ENCODE measurements around the gene CRELD1.

DNA sequence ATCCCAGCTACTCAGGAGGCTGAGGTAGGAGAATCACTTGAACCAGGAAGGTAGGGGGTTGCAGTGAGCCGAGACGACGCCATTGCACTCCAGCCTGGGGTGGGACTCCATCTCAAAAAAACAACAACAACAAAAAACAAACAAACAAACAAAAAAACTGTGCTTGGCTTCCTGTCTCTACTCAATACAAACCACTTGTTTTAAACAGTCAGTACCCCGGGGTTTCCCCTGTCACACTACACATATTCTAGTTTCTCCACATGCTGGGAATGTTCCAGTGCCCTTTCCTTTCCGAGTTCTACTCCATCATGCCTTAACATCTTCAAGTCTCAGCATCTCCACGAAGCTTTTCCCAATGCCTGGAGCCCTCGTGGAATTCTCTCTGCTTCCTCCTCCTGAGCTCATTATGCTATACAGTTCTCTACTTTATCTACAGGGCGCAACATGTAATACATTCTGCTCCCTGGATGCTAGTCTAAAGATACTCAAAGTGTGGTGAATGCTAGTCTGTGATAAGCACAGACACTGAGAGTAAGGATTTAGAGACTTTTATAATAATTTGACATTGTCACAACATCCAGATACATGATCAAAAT is 45.2 kb downstream of the CRELD1 start:
- TF ChIP-seq, protein P1, sequence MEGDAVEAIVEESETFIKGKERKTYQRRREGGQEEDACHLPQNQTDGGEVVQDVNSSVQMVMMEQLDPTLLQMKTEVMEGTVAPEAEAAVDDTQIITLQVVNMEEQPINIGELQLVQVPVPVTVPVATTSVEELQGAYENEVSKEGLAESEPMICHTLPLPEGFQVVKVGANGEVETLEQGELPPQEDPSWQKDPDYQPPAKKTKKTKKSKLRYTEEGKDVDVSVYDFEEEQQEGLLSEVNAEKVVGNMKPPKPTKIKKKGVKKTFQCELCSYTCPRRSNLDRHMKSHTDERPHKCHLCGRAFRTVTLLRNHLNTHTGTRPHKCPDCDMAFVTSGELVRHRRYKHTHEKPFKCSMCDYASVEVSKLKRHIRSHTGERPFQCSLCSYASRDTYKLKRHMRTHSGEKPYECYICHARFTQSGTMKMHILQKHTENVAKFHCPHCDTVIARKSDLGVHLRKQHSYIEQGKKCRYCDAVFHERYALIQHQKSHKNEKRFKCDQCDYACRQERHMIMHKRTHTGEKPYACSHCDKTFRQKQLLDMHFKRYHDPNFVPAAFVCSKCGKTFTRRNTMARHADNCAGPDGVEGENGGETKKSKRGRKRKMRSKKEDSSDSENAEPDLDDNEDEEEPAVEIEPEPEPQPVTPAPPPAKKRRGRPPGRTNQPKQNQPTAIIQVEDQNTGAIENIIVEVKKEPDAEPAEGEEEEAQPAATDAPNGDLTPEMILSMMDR (IDR thresholded peaks at IDR 0.05; ENCODE audit: low read depth, low read length): no peak
- no peak for TF ChIP-seq POLR2A (IDR thresholded peaks at IDR 0.05; ENCODE audit: extremely low read depth, insufficient read length)

All from NB4 (cell line).